SK-N-SH (cell line): ENCODE results near the gene TMEM170B. TPM values are rescaled to one million over a fixed set of nuclear protein-coding genes. Genes with fewer than 3 reads are reported as not detected.

ENCODE experiments used
- CTCF ChIA-PET: fragments of 300-600, 350-600 bp; formaldehyde crosslinking; extraction: SDS; loops from one replicate; lab custom pipeline; 2021; lab: Yijun Ruan, JAX
- POLR2A ChIA-PET: fragments of 350-600 bp; sonication (Branson Sonifier 250); formaldehyde crosslinking; extraction: SDS; loops from one replicate; lab custom pipeline; 2020; ENCODE audit warnings: antibody characterized with exemption, inconsistent platforms; lab: Yijun Ruan, JAX
- DNase-seq: peaks from one replicate; pipeline ENCODE4 v3.0.0; 2012
- H2AFZ ChIP-seq: fragments of 200-600 bp; sonication (generic); 2 replicates; pipeline ENCODE4 v1.8.1; 2016; ENCODE audit warnings: antibody characterized with exemption, mild to moderate bottlenecking, low read depth
- H3F3A ChIP-seq: fragments of 200-600 bp; sonication (generic); replicated peaks from 2 replicates; pipeline ENCODE3; 2016; ENCODE audit warnings: antibody characterized with exemption, mild to moderate bottlenecking; ENCODE audit not compliant: insufficient read depth
- H3K27ac ChIP-seq, 2 experiments: fragments of 200-500 bp in 1 of 2; fragments of 200-600 bp in 1 of 2; sonication (Bioruptor generic) in 1 of 2; sonication (generic), shearing (Covaris generic) in 1 of 2; 2 replicates each; pipeline versions ENCODE4 v1.5.1 to v1.6.1; 2014 to 2016; ENCODE audit warnings: low read depth in 2 of 2, inconsistent platforms in 1 of 2, low read length in 1 of 2, mild to moderate bottlenecking in 1 of 2, mixed read lengths in 1 of 2
- H3K27me3 ChIP-seq: fragments of 200-600 bp; sonication (generic), shearing (Covaris generic); 2 replicates; pipeline ENCODE4 v1.6.1; 2016; ENCODE audit warnings: mixed run types; ENCODE audit not compliant: insufficient read depth
- H3K36me3 ChIP-seq, 2 experiments: fragments of 200-500 bp in 1 of 2; fragments of 200-600 bp in 1 of 2; sonication (Bioruptor generic) in 1 of 2; sonication (generic) in 1 of 2; replicated peaks in 1 of 2; 2 replicates each; pipeline versions ENCODE3 to v1.5.1; 2014 to 2016; ENCODE audit warnings: low read length in 1 of 2, mild to moderate bottlenecking in 1 of 2; ENCODE audit not compliant: insufficient read depth in 2 of 2, control insufficient read depth in 1 of 2
- H3K4me1 ChIP-seq, 2 experiments: fragments of 200-500 bp in 1 of 2; fragments of 200-600 bp in 1 of 2; sonication (Bioruptor generic) in 1 of 2; sonication (generic), shearing (Covaris generic) in 1 of 2; 2 replicates each; pipeline versions ENCODE4 v1.5.1 to v1.6.1; 2014 to 2016; ENCODE audit warnings: low read depth in 1 of 2, low read length in 1 of 2, mixed run types in 1 of 2; ENCODE audit not compliant: insufficient read depth in 2 of 2, control insufficient read depth in 1 of 2
- H3K4me2 ChIP-seq: fragments of 200-600 bp; sonication (generic), shearing (Covaris generic); 2 replicates; pipeline ENCODE4 v1.6.1; 2017; ENCODE audit warnings: mixed run types
- H3K4me3 ChIP-seq, 2 experiments: fragments of 200-500 bp in 1 of 2; fragments of 200-600 bp in 1 of 2; sonication (Bioruptor generic) in 1 of 2; sonication (generic), shearing (Covaris generic) in 1 of 2; 2 replicates each; pipeline versions ENCODE4 v1.5.1 to v1.8.1; 2014 to 2016; ENCODE audit warnings: low read depth in 2 of 2, inconsistent platforms in 1 of 2, low read length in 1 of 2, mild to moderate bottlenecking in 1 of 2, mixed read lengths in 1 of 2, moderate library complexity in 1 of 2
- H3K79me2 ChIP-seq: fragments of 200-600 bp; sonication (generic); 2 replicates; pipeline ENCODE4 v1.8.1; 2017; ENCODE audit warnings: mild to moderate bottlenecking; ENCODE audit not compliant: insufficient read depth
- H3K9ac ChIP-seq: fragments of 200-600 bp; sonication (generic); 2 replicates; pipeline ENCODE4 v1.6.1; 2017; ENCODE audit warnings: mixed run types
- H3K9me2 ChIP-seq: fragments of 200-600 bp; sonication (generic); 2 replicates; pipeline ENCODE4 v1.6.1; 2017; ENCODE audit warnings: mixed run types
- H3K9me3 ChIP-seq: fragments of 200-600 bp; sonication (generic); 2 replicates; pipeline ENCODE4 v1.6.1; 2017; ENCODE audit warnings: mixed run types, mild to moderate bottlenecking, moderate library complexity
- H4K20me1 ChIP-seq: fragments of 200-600 bp; sonication (generic); 2 replicates; pipeline ENCODE4 v1.6.1; 2017; ENCODE audit warnings: mild to moderate bottlenecking, mixed run types; ENCODE audit not compliant: insufficient read depth
- CHD2 ChIP-seq: fragments of 150-350 bp; IDR thresholded peaks from 2 replicates; pipeline ENCODE4 v1.6.1; 2018; ENCODE audit warnings: low read length; ENCODE audit not compliant: partially characterized antibody
- ELF1 ChIP-seq: IDR thresholded peaks from 2 replicates; pipeline ENCODE4 v1.4.0; 2012
- FOSL2 ChIP-seq: IDR thresholded peaks from 2 replicates; pipeline ENCODE4 v1.4.0; 2012; ENCODE audit warnings: low read depth, mild to moderate bottlenecking, moderate library complexity, borderline replicate concordance
- FOXM1 ChIP-seq: IDR thresholded peaks from 2 replicates; pipeline ENCODE4 v1.4.0; 2012; ENCODE audit warnings: low read depth, mild to moderate bottlenecking
- GABPA ChIP-seq: IDR thresholded peaks from 2 replicates; pipeline ENCODE4 v1.4.0; 2012; ENCODE audit warnings: low read depth, mild to moderate bottlenecking
- JUND ChIP-seq: IDR thresholded peaks from 2 replicates; pipeline ENCODE4 v1.4.0; 2012
- MEF2A ChIP-seq: IDR thresholded peaks from 2 replicates; pipeline ENCODE4 v1.4.0; 2012; ENCODE audit warnings: low read depth, borderline replicate concordance
- MXI1 ChIP-seq: IDR thresholded peaks from 2 replicates; pipeline ENCODE4 v1.6.1; 2012; ENCODE audit warnings: mild to moderate bottlenecking, low read depth, low read length, improper control_type of control experiment
- POLR2AphosphoS5 ChIP-seq: IDR thresholded peaks from 2 replicates; pipeline ENCODE4 v1.6.1; 2012; ENCODE audit warnings: low read depth, low read length
- RAD21 ChIP-seq: IDR thresholded peaks from 2 replicates; pipeline ENCODE4 v1.6.1; 2012; ENCODE audit warnings: mild to moderate bottlenecking, low read length
- RFX5 ChIP-seq: IDR thresholded peaks from 2 replicates; pipeline ENCODE4 v1.6.1; 2012; ENCODE audit warnings: mild to moderate bottlenecking, improper control_type of control experiment, low read length
- SIN3A ChIP-seq: IDR thresholded peaks from 2 replicates; pipeline ENCODE4 v1.6.1; 2012; ENCODE audit warnings: low read depth, mild to moderate bottlenecking, low read length, moderate library complexity, borderline replicate concordance
- TAF1 ChIP-seq: IDR thresholded peaks from 2 replicates; pipeline ENCODE4 v1.6.1; 2012; ENCODE audit warnings: low read depth, mild to moderate bottlenecking, low read length, moderate library complexity, borderline replicate concordance
- TCF12 ChIP-seq: IDR thresholded peaks from 2 replicates; pipeline ENCODE4 v1.4.0; 2012
- TEAD4 ChIP-seq: IDR thresholded peaks from 2 replicates; pipeline ENCODE4 v1.4.0; 2012; ENCODE audit warnings: mild to moderate bottlenecking, borderline replicate concordance; ENCODE audit not compliant: insufficient read depth
- YY1 ChIP-seq: IDR thresholded peaks from 2 replicates; pipeline ENCODE4 v1.4.0; 2012; ENCODE audit warnings: low read depth, mild to moderate bottlenecking
- WGBS: methylation state at CpG from one replicate; pipeline ENCODE4 v1.1.6; 2017; ENCODE audit warnings: low lambda C conversion rate; 5-methylcytosine and 5-hydroxymethylcytosine counted together
- polyA plus RNA-seq, 3 experiments: library from polyadenylated mRNA; depleted of rRNA; stranded (reverse); fragments of >200 nt; gene quantifications; 2 replicates each; pipeline ENCODE4 v1.2.3, GENCODE V29; 2012
- TF ChIP-seq, protein P1 (sequence below): fragments of 200-600 bp; sonication (generic); IDR thresholded peaks from 2 replicates; pipeline ENCODE4 v1.6.1; 2017; ENCODE audit warnings: antibody characterized with exemption, mild to moderate bottlenecking, moderate library complexity
- TF ChIP-seq, protein P2 (sequence below): IDR thresholded peaks from 2 replicates; pipeline ENCODE4 v1.6.1; 2012; ENCODE audit warnings: mild to moderate bottlenecking, low read depth, low read length, moderate library complexity

Gene TMEM170B
- polyA plus RNA-seq, 1 of the 3 experiments (the other 2 are of a cell fraction), result 0.44 TPM

GRCh38 chr6:11625302-11625701, 87.8 kb downstream of the TMEM170B start:
- DNase-seq, result no peak
- Histone ChIP-seq H3F3A (no peaks in the 10 kb centered on the region), H3K27me3 (no peaks in the 10 kb centered on the region), H3K4me1 (no peaks in the 10 kb centered on the region), H3K9me2 (no peaks in the 10 kb centered on the region), H3K79me2 (no peaks in the 10 kb centered on the region), H3K36me3 (no peaks in the 10 kb centered on the region), H4K20me1 (no peaks in the 10 kb centered on the region), H3K9me3 (no peaks in the 10 kb centered on the region), H3K27ac (no peak overlapping the region), H2AFZ (no peak overlapping the region), H3K4me3 (no peak overlapping the region), H3K4me2 (no peak overlapping the region), H3K9ac (no peak overlapping the region)
- 62% methylated on average over 8 of the region's 8 CpGs for WGBS
- POLR2A ChIA-PET, result no interaction called here
- TF ChIP-seq TEAD4, result no peak
- TF ChIP-seq SIN3A, result no peak
- no peak for TF ChIP-seq FOXM1
- TF ChIP-seq TAF1, result no peak
- TF ChIP-seq YY1, result no peak
- no peak for TF ChIP-seq RAD21
- no peak for TF ChIP-seq ELF1
- TF ChIP-seq FOSL2, result no peak
- TF ChIP-seq POLR2AphosphoS5, result no peak
- TF ChIP-seq, protein P1, sequence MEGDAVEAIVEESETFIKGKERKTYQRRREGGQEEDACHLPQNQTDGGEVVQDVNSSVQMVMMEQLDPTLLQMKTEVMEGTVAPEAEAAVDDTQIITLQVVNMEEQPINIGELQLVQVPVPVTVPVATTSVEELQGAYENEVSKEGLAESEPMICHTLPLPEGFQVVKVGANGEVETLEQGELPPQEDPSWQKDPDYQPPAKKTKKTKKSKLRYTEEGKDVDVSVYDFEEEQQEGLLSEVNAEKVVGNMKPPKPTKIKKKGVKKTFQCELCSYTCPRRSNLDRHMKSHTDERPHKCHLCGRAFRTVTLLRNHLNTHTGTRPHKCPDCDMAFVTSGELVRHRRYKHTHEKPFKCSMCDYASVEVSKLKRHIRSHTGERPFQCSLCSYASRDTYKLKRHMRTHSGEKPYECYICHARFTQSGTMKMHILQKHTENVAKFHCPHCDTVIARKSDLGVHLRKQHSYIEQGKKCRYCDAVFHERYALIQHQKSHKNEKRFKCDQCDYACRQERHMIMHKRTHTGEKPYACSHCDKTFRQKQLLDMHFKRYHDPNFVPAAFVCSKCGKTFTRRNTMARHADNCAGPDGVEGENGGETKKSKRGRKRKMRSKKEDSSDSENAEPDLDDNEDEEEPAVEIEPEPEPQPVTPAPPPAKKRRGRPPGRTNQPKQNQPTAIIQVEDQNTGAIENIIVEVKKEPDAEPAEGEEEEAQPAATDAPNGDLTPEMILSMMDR, result no peak
- no peak for TF ChIP-seq JUND
- TF ChIP-seq RFX5, result no peak
- no peak for TF ChIP-seq TCF12
- TF ChIP-seq, protein P2, sequence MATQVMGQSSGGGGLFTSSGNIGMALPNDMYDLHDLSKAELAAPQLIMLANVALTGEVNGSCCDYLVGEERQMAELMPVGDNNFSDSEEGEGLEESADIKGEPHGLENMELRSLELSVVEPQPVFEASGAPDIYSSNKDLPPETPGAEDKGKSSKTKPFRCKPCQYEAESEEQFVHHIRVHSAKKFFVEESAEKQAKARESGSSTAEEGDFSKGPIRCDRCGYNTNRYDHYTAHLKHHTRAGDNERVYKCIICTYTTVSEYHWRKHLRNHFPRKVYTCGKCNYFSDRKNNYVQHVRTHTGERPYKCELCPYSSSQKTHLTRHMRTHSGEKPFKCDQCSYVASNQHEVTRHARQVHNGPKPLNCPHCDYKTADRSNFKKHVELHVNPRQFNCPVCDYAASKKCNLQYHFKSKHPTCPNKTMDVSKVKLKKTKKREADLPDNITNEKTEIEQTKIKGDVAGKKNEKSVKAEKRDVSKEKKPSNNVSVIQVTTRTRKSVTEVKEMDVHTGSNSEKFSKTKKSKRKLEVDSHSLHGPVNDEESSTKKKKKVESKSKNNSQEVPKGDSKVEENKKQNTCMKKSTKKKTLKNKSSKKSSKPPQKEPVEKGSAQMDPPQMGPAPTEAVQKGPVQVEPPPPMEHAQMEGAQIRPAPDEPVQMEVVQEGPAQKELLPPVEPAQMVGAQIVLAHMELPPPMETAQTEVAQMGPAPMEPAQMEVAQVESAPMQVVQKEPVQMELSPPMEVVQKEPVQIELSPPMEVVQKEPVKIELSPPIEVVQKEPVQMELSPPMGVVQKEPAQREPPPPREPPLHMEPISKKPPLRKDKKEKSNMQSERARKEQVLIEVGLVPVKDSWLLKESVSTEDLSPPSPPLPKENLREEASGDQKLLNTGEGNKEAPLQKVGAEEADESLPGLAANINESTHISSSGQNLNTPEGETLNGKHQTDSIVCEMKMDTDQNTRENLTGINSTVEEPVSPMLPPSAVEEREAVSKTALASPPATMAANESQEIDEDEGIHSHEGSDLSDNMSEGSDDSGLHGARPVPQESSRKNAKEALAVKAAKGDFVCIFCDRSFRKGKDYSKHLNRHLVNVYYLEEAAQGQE, result no peak
- TF ChIP-seq MEF2A, result no peak
- TF ChIP-seq MXI1, result no peak
- TF ChIP-seq CHD2, result no peak
- no peak for TF ChIP-seq GABPA
- CTCF ChIA-PET, result interaction anchor here (0.7 to 1.0 kb wide), 2 partner anchors 10 to 1949 kb away, joined by 3 to 4 read pairs; no protein-coding TSS in a partner anchor
